K562 (cell line): ENCODE measurements around the gene RALY. TPM values are rescaled to one million over a fixed set of nuclear protein-coding genes. Genes with fewer than 3 reads are reported as not detected.
A peak's percentile ranks its signal among the peaks of the same experiment; 100 is the strongest.

Experiments
- CBX3 ChIP-seq, 2 experiments: IDR thresholded peaks; 1 replicate in 1 of 2; 2 replicates in 1 of 2; pipeline ENCODE4 v1.6.1; 2012; ENCODE audit warnings: inconsistent platforms in 2 of 2, low read length in 2 of 2, borderline replicate concordance in 1 of 2, control low read depth in 1 of 2
- CREB5 ChIP-seq: fragments of 250-450 bp; sonication (Bioruptor Pico); IDR thresholded peaks from 2 replicates; pipeline ENCODE4 v1.5.0; 2020; ENCODE audit warnings: mild to moderate bottlenecking
- GTF2A2 ChIP-seq: IDR thresholded peaks from 2 replicates; pipeline ENCODE4 v1.6.1; 2016; ENCODE audit warnings: mild to moderate bottlenecking, missing genetic modification characterization, missing compliant biosample characterization
- HDAC2 ChIP-seq: fragments of 450-650 bp; IDR thresholded peaks from 2 replicates; pipeline ENCODE4 v1.6.1; 2016; ENCODE audit warnings: mild to moderate bottlenecking
- JUN ChIP-seq, 2 experiments: sonication (generic) in 1 of 2; formaldehyde crosslinking in 1 of 2; IDR thresholded peaks; 2 replicates each; pipeline versions ENCODE4 v1.6.1 to v1.8.0; 2012 to 2022; ENCODE audit warnings: borderline replicate concordance in 2 of 2, mild to moderate bottlenecking in 2 of 2, improper control_type of control experiment in 1 of 2, low read depth in 1 of 2, low read length in 1 of 2, missing genetic modification reagents in 1 of 2
- KDM1A ChIP-seq, 2 experiments: fragments of 450-650 bp; IDR thresholded peaks; 2 replicates each; pipeline ENCODE4 v1.6.1; 2016; ENCODE audit warnings: mild to moderate bottlenecking in 2 of 2
- KLF10 ChIP-seq: fragments of 250-450 bp; sonication (Bioruptor Pico); IDR thresholded peaks from 2 replicates; pipeline ENCODE4 v1.6.1; 2021; ENCODE audit warnings: matching md5 sums
- NEUROD1 ChIP-seq: fragments of 150-350 bp; IDR thresholded peaks from 2 replicates; pipeline ENCODE4 v1.6.1; 2014; ENCODE audit warnings: borderline replicate concordance, low read length, low read depth; ENCODE audit not compliant: partially characterized antibody
- SRF ChIP-seq, 2 experiments: fragments of 250-450, 450-650 bp in 1 of 2; sonication (Bioruptor Pico) in 1 of 2; sonication (generic) in 1 of 2; formaldehyde crosslinking; IDR thresholded peaks; 2 replicates each; pipeline versions ENCODE4 v1.5.0 to v1.5.1; 2020 to 2022; ENCODE audit warnings: mild to moderate bottlenecking in 1 of 2, missing genetic modification reagents in 1 of 2
- SRSF3 ChIP-seq: fragments of 200-400 bp; formaldehyde crosslinking; IDR thresholded peaks from 2 replicates; pipeline ENCODE4 v1.6.1; 2016; ENCODE audit warnings: mild to moderate bottlenecking, low read length, moderate library complexity; ENCODE audit not compliant: insufficient read depth
- SRSF7 ChIP-seq: fragments of 200-400 bp; formaldehyde crosslinking; optimal IDR thresholded peaks from 2 replicates; pipeline ENCODE3; 2017; ENCODE audit warnings: mild to moderate bottlenecking, low read depth, low read length
- TFAM ChIP-seq: fragments of 250-450 bp; sonication (Bioruptor Pico); conservative IDR thresholded peaks from 2 replicates; pipeline ENCODE4 v1.5.0; 2021; ENCODE audit warnings: mild to moderate bottlenecking, moderate library complexity
- TOE1 ChIP-seq, 2 experiments: fragments of 450-650 bp in 1 of 2; sonication (generic) in 1 of 2; formaldehyde crosslinking in 1 of 2; IDR thresholded peaks; 2 replicates each; pipeline versions ENCODE4 v1.7.1 to v1.8.0; 2016 to 2022; ENCODE audit warnings: borderline replicate concordance in 2 of 2, mild to moderate bottlenecking in 2 of 2, antibody characterized with exemption in 1 of 2, inconsistent platforms in 1 of 2, low read depth in 1 of 2, missing genetic modification reagents in 1 of 2, moderate library complexity in 1 of 2
- XRCC5 ChIP-seq: fragments of 200-400 bp; formaldehyde crosslinking; IDR thresholded peaks from 2 replicates; pipeline ENCODE4 v1.6.1; 2017; ENCODE audit warnings: low read depth, mild to moderate bottlenecking, low read length
- ZFP30 ChIP-seq: fragments of 250-450 bp; sonication (Bioruptor Pico); IDR thresholded peaks from 2 replicates; pipeline ENCODE4 v1.8.0; 2022; ENCODE audit warnings: moderate library complexity, mild to moderate bottlenecking, inconsistent platforms, borderline replicate concordance
- ZFPM2 ChIP-seq: fragments of 250-450 bp; sonication (Bioruptor Pico); IDR thresholded peaks from 2 replicates; pipeline ENCODE4 v1.5.1; 2022; ENCODE audit warnings: mild to moderate bottlenecking
- ZNF311 ChIP-seq: fragments of 250-450 bp; sonication (Bioruptor Pico); IDR thresholded peaks from 2 replicates; pipeline ENCODE4 v1.4.0; 2020; ENCODE audit warnings: mild to moderate bottlenecking, moderate library complexity
- ZNF316 ChIP-seq: fragments of 450-650 bp; IDR thresholded peaks from 2 replicates; pipeline ENCODE4 v1.6.1; 2016
- ZNF785 ChIP-seq: fragments of 250-450 bp; sonication (Bioruptor Pico); IDR thresholded peaks from 2 replicates; pipeline ENCODE4 v1.4.0; 2020; ENCODE audit warnings: mild to moderate bottlenecking
- polyA plus RNA-seq, 8 experiments: library from polyadenylated mRNA; depleted of rRNA in 4 of 8; stranded (reverse) in 5 of 8; unstranded in 3 of 8; fragments of >200 nt; fragmentation: Nextera tagmentation in 2 of 8; fragmentation: Illumina TruSeq in 1 of 8; extraction: Ambion mirVana in 2 of 8; extraction: Trizol in 1 of 8; gene quantifications; 2 replicates each; pipeline versions ENCODE4 v1.2.1 to v1.2.3, GENCODE V29; 2011 to 2014; ENCODE audit warnings: inconsistent platforms in 1 of 8, missing spikeins in 1 of 8
- total RNA-seq, 7 experiments: library from RNA; depleted of rRNA in 6 of 7; stranded (reverse); fragments of >200 nt in 6 of 7; fragmentation: Illumina TruSeq in 2 of 7; extraction: Trizol in 2 of 7; gene quantifications; 2 replicates each; pipeline versions ENCODE4 v1.2.1 to v1.2.3, GENCODE V29; 2011 to 2021; ENCODE audit warnings: low replicate concordance in 1 of 7
- TF ChIP-seq, protein P1 (sequence below): IDR thresholded peaks from 2 replicates; pipeline ENCODE4 v1.6.1; 2011; ENCODE audit not compliant: insufficient read length; ENCODE audit errors: extremely low read depth
- TF ChIP-seq, protein P2 (sequence below), 2 experiments: fragments of 450-650 bp; conservative IDR thresholded peaks; 2 replicates each; pipeline ENCODE4 v1.6.1; 2017; ENCODE audit warnings: mild to moderate bottlenecking in 2 of 2, moderate library complexity in 2 of 2
- TF ChIP-seq, protein P3 (sequence below): fragments of 250-450 bp; sonication (Bioruptor Pico); IDR thresholded peaks from 2 replicates; pipeline ENCODE4 v1.9.0; 2021; ENCODE audit warnings: mild to moderate bottlenecking, inconsistent platforms

Gene RALY
- total and polyA plus RNA-seq, 9 of the 15 experiments (the other 6 are each of a cell fraction or from before 2014, with no cell fraction given): 0.80 to 207 (median 128) TPM

GRCh38 chr20:33993576-33994221 lies at the start of gene RALY (continued):
- TF ChIP-seq SRSF7 (no peak), XRCC5 (no peak), ZFP30 (no peak), SRF (CRISPR knock-in tag; IDR thresholded peaks at IDR 0.05) (no peak; a peak in 1 of 4 replicates), ZNF311 (CRISPR knock-in tag) (no peak), TFAM (CRISPR knock-in tag) (no peak), SRSF3 (no peak), HDAC2 (no peak), GTF2A2 (tag) (no peak), ZNF316 (no peak), CREB5 (CRISPR knock-in tag) (no peak), TOE1 (IDR thresholded peaks at IDR 0.05; ENCODE audit: borderline replicate concordance) (peak; percentile 94), TOE1 (CRISPR knock-in tag; IDR thresholded peaks at IDR 0.05; ENCODE audit: borderline replicate concordance, low read depth) (no peak), NEUROD1 (peak; percentile 74), ZNF785 (CRISPR knock-in tag) (no peak), JUN (IDR thresholded peaks at IDR 0.05; ENCODE audit: borderline replicate concordance, low read depth, low read length) (no peak), JUN (CRISPR knock-in tag; IDR thresholded peaks at IDR 0.05; ENCODE audit: borderline replicate concordance) (peak; percentile 68; the same call in 1 of the 2 replicates), KLF10 (CRISPR knock-in tag) (no peak), CBX3 (IDR thresholded peaks at IDR 0.05; ENCODE audit: borderline replicate concordance in 1 of 2, low read length in 2 of 2) (no peak), ZFPM2 (CRISPR knock-in tag) (no peak), KDM1A (IDR thresholded peaks at IDR 0.05) (no peak)
- TF ChIP-seq, protein P1, sequence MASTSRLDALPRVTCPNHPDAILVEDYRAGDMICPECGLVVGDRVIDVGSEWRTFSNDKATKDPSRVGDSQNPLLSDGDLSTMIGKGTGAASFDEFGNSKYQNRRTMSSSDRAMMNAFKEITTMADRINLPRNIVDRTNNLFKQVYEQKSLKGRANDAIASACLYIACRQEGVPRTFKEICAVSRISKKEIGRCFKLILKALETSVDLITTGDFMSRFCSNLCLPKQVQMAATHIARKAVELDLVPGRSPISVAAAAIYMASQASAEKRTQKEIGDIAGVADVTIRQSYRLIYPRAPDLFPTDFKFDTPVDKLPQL: no peak
- TF ChIP-seq, protein P2, sequence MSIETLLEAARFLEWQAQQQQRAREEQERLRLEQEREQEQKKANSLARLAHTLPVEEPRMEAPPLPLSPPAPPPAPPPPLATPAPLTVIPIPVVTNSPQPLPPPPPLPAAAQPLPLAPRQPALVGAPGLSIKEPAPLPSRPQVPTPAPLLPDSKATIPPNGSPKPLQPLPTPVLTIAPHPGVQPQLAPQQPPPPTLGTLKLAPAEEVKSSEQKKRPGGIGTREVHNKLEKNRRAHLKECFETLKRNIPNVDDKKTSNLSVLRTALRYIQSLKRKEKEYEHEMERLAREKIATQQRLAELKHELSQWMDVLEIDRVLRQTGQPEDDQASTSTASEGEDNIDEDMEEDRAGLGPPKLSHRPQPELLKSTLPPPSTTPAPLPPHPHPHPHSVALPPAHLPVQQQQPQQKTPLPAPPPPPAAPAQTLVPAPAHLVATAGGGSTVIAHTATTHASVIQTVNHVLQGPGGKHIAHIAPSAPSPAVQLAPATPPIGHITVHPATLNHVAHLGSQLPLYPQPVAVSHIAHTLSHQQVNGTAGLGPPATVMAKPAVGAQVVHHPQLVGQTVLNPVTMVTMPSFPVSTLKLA (conservative IDR thresholded peaks at IDR 0.05): peak; percentile 89 to 93
- TF ChIP-seq, protein P3, sequence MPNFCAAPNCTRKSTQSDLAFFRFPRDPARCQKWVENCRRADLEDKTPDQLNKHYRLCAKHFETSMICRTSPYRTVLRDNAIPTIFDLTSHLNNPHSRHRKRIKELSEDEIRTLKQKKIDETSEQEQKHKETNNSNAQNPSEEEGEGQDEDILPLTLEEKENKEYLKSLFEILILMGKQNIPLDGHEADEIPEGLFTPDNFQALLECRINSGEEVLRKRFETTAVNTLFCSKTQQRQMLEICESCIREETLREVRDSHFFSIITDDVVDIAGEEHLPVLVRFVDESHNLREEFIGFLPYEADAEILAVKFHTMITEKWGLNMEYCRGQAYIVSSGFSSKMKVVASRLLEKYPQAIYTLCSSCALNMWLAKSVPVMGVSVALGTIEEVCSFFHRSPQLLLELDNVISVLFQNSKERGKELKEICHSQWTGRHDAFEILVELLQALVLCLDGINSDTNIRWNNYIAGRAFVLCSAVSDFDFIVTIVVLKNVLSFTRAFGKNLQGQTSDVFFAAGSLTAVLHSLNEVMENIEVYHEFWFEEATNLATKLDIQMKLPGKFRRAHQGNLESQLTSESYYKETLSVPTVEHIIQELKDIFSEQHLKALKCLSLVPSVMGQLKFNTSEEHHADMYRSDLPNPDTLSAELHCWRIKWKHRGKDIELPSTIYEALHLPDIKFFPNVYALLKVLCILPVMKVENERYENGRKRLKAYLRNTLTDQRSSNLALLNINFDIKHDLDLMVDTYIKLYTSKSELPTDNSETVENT (CRISPR knock-in tag): peak; percentile 88
